Sigmoid colon (tissue), 4 donors: Measurements from ENCODE around the gene RBM3.

ENCODE experiments used
- POLR2AphosphoS5 ChIP-seq, 4 donors: sonication (generic); formaldehyde crosslinking; IDR thresholded peaks; one replicate each; pipeline ENCODE4 v1.6.1; 2017; ENCODE audit warnings: antibody characterized with exemption in 4 of 4
- TF ChIP-seq, protein P1 (sequence below), 4 experiments: fragments of 450-650 bp in 3 of 4; fragments of 200-600 bp in 1 of 4; IDR thresholded peaks; one replicate each; pipeline ENCODE4 v1.5.1; 2016 to 2019; ENCODE audit warnings: antibody characterized with exemption in 4 of 4, mild to moderate bottlenecking in 3 of 4, moderate library complexity in 2 of 4

DNA sequence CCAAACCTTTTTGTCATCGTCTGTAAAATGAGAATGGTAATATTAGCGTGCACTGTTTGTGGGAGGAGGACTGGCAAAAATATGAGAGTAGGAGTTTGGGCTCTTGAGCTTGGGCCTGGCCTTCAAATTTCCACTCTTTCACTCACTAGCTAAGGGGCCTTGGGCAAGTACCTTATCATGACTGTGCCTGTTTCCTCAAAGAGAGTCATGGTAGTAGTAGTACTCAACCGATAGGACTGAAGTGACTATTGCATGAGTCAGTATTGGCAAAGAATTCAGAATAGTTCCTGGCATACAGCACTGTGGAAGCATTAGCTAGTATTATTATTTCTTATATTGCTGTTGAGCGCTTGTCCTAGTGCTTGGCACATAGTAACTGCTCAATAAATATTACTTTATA, 16.0 kb upstream of the RBM3 start:
- TF ChIP-seq, protein P1, sequence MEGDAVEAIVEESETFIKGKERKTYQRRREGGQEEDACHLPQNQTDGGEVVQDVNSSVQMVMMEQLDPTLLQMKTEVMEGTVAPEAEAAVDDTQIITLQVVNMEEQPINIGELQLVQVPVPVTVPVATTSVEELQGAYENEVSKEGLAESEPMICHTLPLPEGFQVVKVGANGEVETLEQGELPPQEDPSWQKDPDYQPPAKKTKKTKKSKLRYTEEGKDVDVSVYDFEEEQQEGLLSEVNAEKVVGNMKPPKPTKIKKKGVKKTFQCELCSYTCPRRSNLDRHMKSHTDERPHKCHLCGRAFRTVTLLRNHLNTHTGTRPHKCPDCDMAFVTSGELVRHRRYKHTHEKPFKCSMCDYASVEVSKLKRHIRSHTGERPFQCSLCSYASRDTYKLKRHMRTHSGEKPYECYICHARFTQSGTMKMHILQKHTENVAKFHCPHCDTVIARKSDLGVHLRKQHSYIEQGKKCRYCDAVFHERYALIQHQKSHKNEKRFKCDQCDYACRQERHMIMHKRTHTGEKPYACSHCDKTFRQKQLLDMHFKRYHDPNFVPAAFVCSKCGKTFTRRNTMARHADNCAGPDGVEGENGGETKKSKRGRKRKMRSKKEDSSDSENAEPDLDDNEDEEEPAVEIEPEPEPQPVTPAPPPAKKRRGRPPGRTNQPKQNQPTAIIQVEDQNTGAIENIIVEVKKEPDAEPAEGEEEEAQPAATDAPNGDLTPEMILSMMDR (IDR thresholded peaks at IDR 0.05), result no peak
- TF ChIP-seq POLR2AphosphoS5 (IDR thresholded peaks at IDR 0.05), result no peak
